ENCODE data around the gene ZNF503. TPM values are rescaled to one million over a fixed set of nuclear protein-coding genes. Genes with fewer than 3 reads are reported as not detected.

The ZNF503 gene, protein sequence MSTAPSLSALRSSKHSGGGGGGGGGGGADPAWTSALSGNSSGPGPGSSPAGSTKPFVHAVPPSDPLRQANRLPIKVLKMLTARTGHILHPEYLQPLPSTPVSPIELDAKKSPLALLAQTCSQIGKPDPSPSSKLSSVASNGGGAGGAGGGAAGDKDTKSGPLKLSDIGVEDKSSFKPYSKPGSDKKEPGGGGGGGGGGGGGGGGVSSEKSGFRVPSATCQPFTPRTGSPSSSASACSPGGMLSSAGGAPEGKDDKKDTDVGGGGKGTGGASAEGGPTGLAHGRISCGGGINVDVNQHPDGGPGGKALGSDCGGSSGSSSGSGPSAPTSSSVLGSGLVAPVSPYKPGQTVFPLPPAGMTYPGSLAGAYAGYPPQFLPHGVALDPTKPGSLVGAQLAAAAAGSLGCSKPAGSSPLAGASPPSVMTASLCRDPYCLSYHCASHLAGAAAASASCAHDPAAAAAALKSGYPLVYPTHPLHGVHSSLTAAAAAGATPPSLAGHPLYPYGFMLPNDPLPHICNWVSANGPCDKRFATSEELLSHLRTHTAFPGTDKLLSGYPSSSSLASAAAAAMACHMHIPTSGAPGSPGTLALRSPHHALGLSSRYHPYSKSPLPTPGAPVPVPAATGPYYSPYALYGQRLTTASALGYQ
- total RNA-seq = under 1 TPM in 1 of 2 experiments, not detected in 1; 0.07 TPM

- ChIA-PET POLR2A (no interaction called here), CTCF (interaction anchor here (1.2 kb wide), 1 partner anchor 71 kb away, joined by 3 read pairs; no protein-coding TSS in a partner anchor)
- DNase-seq = peak; percentile 26
- H3K4me1 Mint-ChIP-seq = peaks cover 30% of the 10 kb centered on the region
- H3K4me3 Mint-ChIP-seq = peak within 1 kb of the TSS; percentile 74
- H3K27me3 Mint-ChIP-seq = peaks cover 67% of the 10 kb centered on the region
- H3K36me3 Mint-ChIP-seq (ENCODE audit: low read depth) = peaks cover 3% of the 10 kb centered on the region
- no peaks in the 10 kb centered on the region for H3K9me3 Mint-ChIP-seq
- H3K27ac Mint-ChIP-seq = peak within 1 kb of the TSS; percentile 72
Measured at GRCh38 chr10:75401569-75402485, at the start of gene ZNF503. Gene ZNF503 (minus strand): TSS chr10:75401764. CDS start chr10:75401419, 345 bp downstream.

GRCh38 chr10:75450644-75451640 lies 49.4 kb upstream of the ZNF503 start:
- no peak for DNase-seq
- ChIA-PET POLR2A (no interaction called here), CTCF (no interaction called here)
- no peak overlapping the region for H3K27ac Mint-ChIP-seq
- no peaks in the 10 kb centered on the region for H3K4me1 Mint-ChIP-seq
- H3K36me3 Mint-ChIP-seq (ENCODE audit: low read depth) = no peaks in the 10 kb centered on the region
- no peak overlapping the region for H3K4me3 Mint-ChIP-seq
- peaks cover 8% of the 10 kb centered on the region for H3K9me3 Mint-ChIP-seq
- peaks cover 4% of the 10 kb centered on the region for H3K27me3 Mint-ChIP-seq

DNA sequence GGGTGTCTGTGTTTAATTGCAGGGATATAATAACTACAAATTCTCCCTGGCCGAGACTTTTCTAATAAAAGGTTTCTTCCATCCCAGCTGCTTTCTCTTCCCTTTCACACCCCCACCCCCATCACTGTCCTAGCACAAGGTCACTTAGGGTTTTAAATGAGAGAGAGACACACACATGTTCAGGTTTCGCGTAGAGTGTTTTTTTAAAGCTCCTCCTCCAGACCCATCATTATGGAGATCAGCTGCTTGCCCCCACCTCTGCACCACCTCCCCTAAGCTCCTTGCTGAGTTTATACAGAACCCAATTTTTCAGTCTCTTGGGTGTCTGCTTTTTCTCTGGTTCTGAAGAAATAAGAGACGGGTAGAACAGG lies 48.5 kb upstream of the ZNF503 start:
- POLR2A ChIA-PET = no interaction called here
- CTCF ChIA-PET = no interaction called here
- Mint-ChIP-seq H3K4me1 (no peaks in the 10 kb centered on the region), H3K4me3 (no peak overlapping the region), H3K36me3 (ENCODE audit: low read depth) (no peaks in the 10 kb centered on the region), H3K9me3 (peaks cover 8% of the 10 kb centered on the region), H3K27ac (no peak overlapping the region), H3K27me3 (peaks cover 4% of the 10 kb centered on the region)
- no peak for DNase-seq

DNA sequence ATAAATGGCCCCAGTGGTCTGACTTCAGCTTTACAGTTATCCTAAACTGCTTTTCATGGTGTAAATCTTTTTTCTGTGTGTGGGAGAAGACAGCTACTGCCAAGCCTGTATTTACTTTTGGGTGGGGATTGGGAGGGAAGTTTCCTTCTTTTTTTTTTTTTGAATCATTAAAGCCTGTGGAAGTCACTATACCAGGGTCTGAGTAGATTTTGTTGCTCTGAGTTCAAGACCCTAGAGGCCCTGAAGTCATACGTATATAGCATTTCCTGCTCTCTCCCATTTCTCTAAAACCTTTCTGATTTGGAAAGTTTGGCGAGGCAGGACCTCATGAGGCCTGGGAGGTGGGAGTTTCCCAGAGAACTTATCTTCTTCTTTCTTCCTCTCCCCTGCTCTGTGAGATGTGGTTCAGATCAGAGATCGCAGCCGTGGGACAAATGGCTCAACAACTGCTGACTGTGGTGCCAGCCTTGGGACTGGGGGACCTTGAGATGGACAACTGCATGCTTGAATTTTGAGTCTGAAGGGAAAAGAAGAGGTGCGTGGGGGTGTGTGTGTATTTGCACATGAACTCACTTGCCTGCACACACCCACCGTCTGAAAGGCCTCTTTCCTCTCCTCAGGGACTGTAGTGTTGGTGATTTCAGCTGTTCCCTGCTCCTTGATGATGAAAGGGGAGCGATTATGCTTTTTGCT lies 48.0 kb upstream of the ZNF503 start:
- Mint-ChIP-seq H3K27me3 (peaks cover 4% of the 10 kb centered on the region), H3K27ac (no peak overlapping the region), H3K4me1 (no peaks in the 10 kb centered on the region), H3K36me3 (ENCODE audit: low read depth) (no peaks in the 10 kb centered on the region), H3K4me3 (no peak overlapping the region), H3K9me3 (peaks cover 12% of the 10 kb centered on the region)
- no peak for DNase-seq
- ChIA-PET CTCF (no interaction called here), POLR2A (no interaction called here)

DNA sequence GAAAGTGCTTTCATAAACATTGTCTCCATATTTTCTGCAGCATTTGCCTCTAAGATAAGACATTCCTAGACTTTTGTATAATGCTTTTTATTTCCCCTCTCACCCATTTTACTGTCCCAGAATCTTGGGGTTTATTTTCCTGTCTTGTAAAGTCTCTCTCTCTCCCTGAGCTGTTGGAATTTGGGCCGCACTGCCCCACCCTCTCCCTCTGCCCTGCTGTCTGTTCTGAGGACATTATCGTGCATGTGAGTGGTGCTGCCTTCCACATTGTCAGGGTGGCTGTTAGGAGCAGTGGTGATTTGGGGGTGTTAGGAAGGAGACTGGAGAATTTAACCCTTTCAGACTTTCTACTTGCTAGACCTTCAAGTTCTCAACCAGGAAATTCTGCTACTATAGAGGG lies 46.6 kb upstream of the ZNF503 start:
- ChIA-PET POLR2A (no interaction called here), CTCF (no interaction called here)
- Mint-ChIP-seq H3K9me3 (peaks cover 12% of the 10 kb centered on the region), H3K36me3 (ENCODE audit: low read depth) (no peaks in the 10 kb centered on the region), H3K27me3 (peaks cover 2% of the 10 kb centered on the region), H3K4me3 (no peak overlapping the region), H3K27ac (no peak overlapping the region), H3K4me1 (no peaks in the 10 kb centered on the region)
- DNase-seq = no peak

DNA sequence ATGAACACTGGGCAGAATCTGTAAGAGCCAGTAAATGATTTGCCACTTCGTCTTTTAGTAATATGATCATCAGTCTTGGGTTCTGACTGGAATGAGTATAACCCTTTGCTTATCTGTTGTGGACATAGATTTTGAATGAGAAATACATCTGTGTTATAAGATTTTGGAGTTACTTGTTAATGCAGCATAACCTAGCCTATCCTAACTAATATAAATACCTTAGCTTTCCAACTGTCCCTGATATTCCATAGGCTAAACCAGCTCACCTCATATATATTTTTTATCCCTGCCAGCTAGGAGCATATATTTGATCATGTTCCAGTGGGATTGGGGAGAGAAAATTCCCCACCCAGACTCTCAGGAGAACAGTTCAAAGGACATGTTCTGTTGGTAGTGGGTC lies 44.9 kb upstream of the ZNF503 start:
- H3K36me3 Mint-ChIP-seq (ENCODE audit: low read depth) = no peaks in the 10 kb centered on the region
- H3K27me3 Mint-ChIP-seq = peaks cover 10% of the 10 kb centered on the region
- no peak overlapping the region for H3K4me3 Mint-ChIP-seq
- no peak for DNase-seq
- no peaks in the 10 kb centered on the region for H3K4me1 Mint-ChIP-seq
- ChIA-PET CTCF (no interaction called here), POLR2A (no interaction called here)
- H3K27ac Mint-ChIP-seq = no peak overlapping the region
- peaks cover 14% of the 10 kb centered on the region for H3K9me3 Mint-ChIP-seq

- H3K4me1 Mint-ChIP-seq = no peaks in the 10 kb centered on the region
- H3K4me3 Mint-ChIP-seq = no peak overlapping the region
- no peak for DNase-seq
- no peak overlapping the region for H3K27ac Mint-ChIP-seq
- ChIA-PET POLR2A (no interaction called here), CTCF (no interaction called here)
- H3K36me3 Mint-ChIP-seq (ENCODE audit: low read depth) = no peaks in the 10 kb centered on the region
- H3K27me3 Mint-ChIP-seq = peaks cover 18% of the 10 kb centered on the region
- peaks cover 14% of the 10 kb centered on the region for H3K9me3 Mint-ChIP-seq
Measured at GRCh38 chr10:75444781-75445386, 43.3 kb upstream of the ZNF503 start.

DNA sequence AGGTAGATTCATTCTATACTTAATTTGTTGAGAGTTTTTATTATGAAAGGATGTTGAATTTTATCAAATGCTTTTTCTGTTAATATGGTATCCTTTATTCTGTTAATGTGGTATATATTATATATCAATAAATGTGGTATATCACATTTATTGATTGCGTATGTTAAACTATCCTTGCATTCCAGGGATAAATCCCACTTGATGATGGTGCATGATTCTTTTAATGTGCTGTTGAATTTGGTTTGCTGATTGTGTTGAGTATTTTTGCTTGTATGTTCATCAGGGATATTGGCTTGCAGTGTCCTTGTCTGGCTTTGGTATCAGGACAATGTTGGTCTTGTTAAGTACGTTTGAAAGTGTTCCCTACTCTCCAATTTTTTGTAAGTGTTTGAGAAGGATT lies 41.8 kb upstream of the ZNF503 start:
- ChIA-PET CTCF (no interaction called here), POLR2A (no interaction called here)
- DNase-seq = no peak
- Mint-ChIP-seq H3K4me1 (no peaks in the 10 kb centered on the region), H3K27ac (no peak overlapping the region), H3K27me3 (peaks cover 18% of the 10 kb centered on the region), H3K36me3 (ENCODE audit: low read depth) (no peaks in the 10 kb centered on the region), H3K4me3 (no peak overlapping the region), H3K9me3 (peaks cover 14% of the 10 kb centered on the region)

GRCh38 chr10:75441682-75442081 lies 40.1 kb upstream of the ZNF503 start:
- H3K36me3 Mint-ChIP-seq (ENCODE audit: low read depth) = no peaks in the 10 kb centered on the region
- peaks cover 18% of the 10 kb centered on the region for H3K27me3 Mint-ChIP-seq
- no peaks in the 10 kb centered on the region for H3K4me1 Mint-ChIP-seq
- CTCF ChIA-PET = interaction anchor here (1.4 kb wide), 1 partner anchor 13 kb away, joined by 5 read pairs; no protein-coding TSS in a partner anchor
- POLR2A ChIA-PET = no interaction called here
- H3K4me3 Mint-ChIP-seq = no peak overlapping the region
- H3K9me3 Mint-ChIP-seq = peaks cover 12% of the 10 kb centered on the region
- no peak overlapping the region for H3K27ac Mint-ChIP-seq
- DNase-seq = no peak

DNA sequence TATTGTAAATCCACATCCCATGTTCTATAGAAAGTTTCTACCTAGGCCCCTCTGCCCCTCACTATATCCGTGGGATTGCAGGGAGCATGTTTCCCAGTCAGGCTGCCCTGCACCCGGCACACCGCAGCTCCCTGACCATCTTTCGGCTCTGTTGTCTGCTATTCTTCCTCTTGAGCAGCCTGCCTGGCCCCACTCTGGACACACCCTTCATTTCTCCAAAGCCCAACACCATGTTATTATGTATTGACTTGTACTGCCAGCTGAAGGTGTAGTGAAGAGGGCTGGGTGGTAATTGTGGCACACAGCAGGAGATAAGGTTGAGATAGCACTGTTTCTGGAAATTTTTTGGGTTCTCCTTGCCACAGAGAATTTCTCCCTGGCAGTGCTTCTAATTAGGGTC lies 39.6 kb upstream of the ZNF503 start:
- Mint-ChIP-seq H3K27me3 (peaks cover 18% of the 10 kb centered on the region), H3K4me1 (no peaks in the 10 kb centered on the region), H3K36me3 (ENCODE audit: low read depth) (no peaks in the 10 kb centered on the region), H3K9me3 (peaks cover 8% of the 10 kb centered on the region), H3K27ac (no peak overlapping the region), H3K4me3 (no peak overlapping the region)
- CTCF ChIA-PET = interaction anchor here (1.4 kb wide), 1 partner anchor 13 kb away, joined by 5 read pairs; no protein-coding TSS in a partner anchor
- no peak for DNase-seq
- POLR2A ChIA-PET = no interaction called here

- Mint-ChIP-seq H3K4me3 (no peak overlapping the region), H3K27ac (no peak overlapping the region), H3K36me3 (ENCODE audit: low read depth) (no peaks in the 10 kb centered on the region), H3K4me1 (no peaks in the 10 kb centered on the region), H3K9me3 (peaks cover 5% of the 10 kb centered on the region), H3K27me3 (peaks cover 18% of the 10 kb centered on the region)
- CTCF ChIA-PET = no interaction called here
- POLR2A ChIA-PET = no interaction called here
- DNase-seq = no peak
Measured at GRCh38 chr10:75440271-75440793, 38.8 kb upstream of the ZNF503 start.

All from activated CD4-positive, alpha-beta T cell treated with anti-CD3 and anti-CD28 coated beads, Interleukin-2, amount 10 ng/mL, durations not matched to agents 7 days and 5 days (primary cell).